IMR-90 (cell line): ENCODE results near the gene ABHD17B.

ENCODE experiments used
- CTCF ChIP-seq: conservative IDR thresholded peaks from 2 replicates; pipeline ENCODE4 v1.5.1; 2012; ENCODE audit warnings: mild to moderate bottlenecking, low read depth, low read length, improper control_type of control experiment
- FOS ChIP-seq: fragments of 150-350 bp; IDR thresholded peaks from 2 replicates; pipeline ENCODE4 v1.6.1; 2016; ENCODE audit warnings: low read depth, low read length
- MXI1 ChIP-seq: IDR thresholded peaks from 2 replicates; pipeline ENCODE4 v1.6.1; 2012; ENCODE audit warnings: low read depth, mild to moderate bottlenecking, low read length, moderate library complexity, borderline replicate concordance
- POLR2A ChIP-seq: IDR thresholded peaks from 2 replicates; pipeline ENCODE4 v1.6.1; 2012; ENCODE audit warnings: mild to moderate bottlenecking, low read depth, low read length
- USF2 ChIP-seq: fragments of 150-350 bp; IDR thresholded peaks from 2 replicates; pipeline ENCODE4 v1.6.1; 2017; ENCODE audit warnings: mild to moderate bottlenecking, antibody characterized with exemption, low read length, low read depth

- TF ChIP-seq CTCF (no peak), POLR2A (no peak), USF2 (no peak), MXI1 (no peak), FOS (no peak)
These were observed 15.0 kb downstream of the ABHD17B start for GRCh38 chr9:71895955-71896354.
